Gastrocnemius medialis (tissue), 4 donors: ENCODE data around the gene DDX4. TPM values are rescaled to one million over a fixed set of nuclear protein-coding genes. Genes with fewer than 3 reads are reported as not detected.
"Not testable (repeated sequence)": the region's sequence is repeated elsewhere in the genome, so short reads cannot be mapped to it uniquely, and the experiment has no call there.

ENCODE experiments used
- ATAC-seq, 2 donors: fragments of 150-250 bp; one replicate each; pipeline ENCODE4 v1.9.1; 2016
- DNase-seq, 2 donors: peaks; one replicate each; pipeline ENCODE4 v3.0.0-alpha.2; 2019
- H3K27ac ChIP-seq, 4 donors: fragments of 200-600 bp; sonication (generic); 1 replicate in 1 of 4; 2 replicates in 3 of 4; pipeline ENCODE4 v1.5.1; 2016 to 2018; ENCODE audit warnings: mild to moderate bottlenecking in 2 of 4, moderate library complexity in 1 of 4
- H3K27me3 ChIP-seq, 3 donors: fragments of 200-600 bp; sonication (generic) in 2 of 3; 1 replicate in 1 of 3; 2 replicates in 2 of 3; pipeline versions ENCODE4 v1.5.1 to v1.6.0; 2016 to 2019; ENCODE audit warnings: mild to moderate bottlenecking in 1 of 3, moderate library complexity in 1 of 3
- H3K36me3 ChIP-seq, 2 donors: fragments of 200-600 bp; sonication (generic) in 1 of 2; one replicate each; pipeline ENCODE4 v1.5.1; 2017 to 2018
- H3K4me1 ChIP-seq, 2 donors: fragments of 200-600 bp; sonication (generic) in 1 of 2; one replicate each; pipeline ENCODE4 v1.5.1; 2016 to 2017; ENCODE audit warnings: mild to moderate bottlenecking in 2 of 2
- H3K4me3 ChIP-seq, 4 donors: fragments of 200-600 bp; sonication (generic) in 3 of 4; 1 replicate in 1 of 4; 2 replicates in 3 of 4; pipeline ENCODE4 v1.5.1; 2016 to 2019; ENCODE audit warnings: mild to moderate bottlenecking in 2 of 4
- H3K9me3 ChIP-seq, 3 donors: fragments of 200-600 bp; sonication (generic) in 2 of 3; 1 replicate in 1 of 3; 2 replicates in 2 of 3; pipeline ENCODE4 v1.5.1; 2016 to 2019
- POLR2A ChIP-seq, 2 donors: fragments of 450-650 bp; IDR thresholded peaks; one replicate each; pipeline ENCODE4 v1.6.1; 2017; ENCODE audit warnings: antibody characterized with exemption in 2 of 2, mild to moderate bottlenecking in 2 of 2, moderate library complexity in 2 of 2
- in situ Hi-C, 4 donors: fragments of 200-750 bp; cut with MboI; loops; one replicate each; pipeline versions ENCODE4 v1.15.0 to v1.8.0; 2017; ENCODE audit warnings: low sequenced_read_pairs in 4 of 4
- intact Hi-C: fragments of 100-400 bp; cut with DNase I; formaldehyde crosslinking; loops from one replicate; pipeline ENCODE4 v1.15.1; 2023; ENCODE audit warnings: low total_unique reads
- total RNA-seq, 4 donors: library from RNA; depleted of rRNA; stranded (reverse); fragments of >200 nt; gene quantifications; one replicate each; pipeline versions ENCODE4 v1.1.0 to v1.2.3, GENCODE V29; 2016
- TF ChIP-seq, protein P1 (sequence below), 5 experiments: fragments of 450-650 bp in 3 of 5; fragments of 200-600 bp in 2 of 5; sonication (generic) in 2 of 5; IDR thresholded peaks in 4 of 5; conservative IDR thresholded peaks in 1 of 5; 1 replicate in 4 of 5; 2 replicates in 1 of 5; pipeline ENCODE4 v1.5.1; 2016 to 2019; ENCODE audit warnings: antibody characterized with exemption in 5 of 5, mild to moderate bottlenecking in 3 of 5, moderate library complexity in 3 of 5

The DDX4 gene
- total RNA-seq, 4 donors from 2014 or later, result not detected

DNA sequence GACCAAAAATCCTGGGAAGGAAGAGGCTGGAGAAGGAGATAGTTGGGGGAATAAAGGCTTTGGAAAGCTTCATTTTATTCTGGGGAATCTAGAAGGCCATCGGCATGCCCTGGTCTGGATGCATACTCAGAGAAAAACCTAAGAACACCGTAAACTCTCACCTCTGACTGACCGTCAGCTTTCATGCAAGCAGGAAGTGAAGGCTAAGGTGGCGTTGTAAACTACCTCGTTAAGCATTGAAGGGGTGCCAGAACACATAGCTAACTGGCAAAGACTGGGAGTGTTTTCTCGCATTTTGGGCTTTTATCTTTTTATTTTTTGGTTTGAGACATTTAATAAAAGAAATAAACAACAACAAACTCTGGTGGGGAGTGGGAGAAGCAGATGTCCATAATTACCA, 23.1 kb upstream of the DDX4 start:
- no peaks in the 10 kb centered on the region for H3K36me3 ChIP-seq
- H3K27me3 ChIP-seq, result no peaks in the 10 kb centered on the region
- DNase-seq (no peak), ATAC-seq (no peak)
- intact Hi-C loops, result no loop called here
- no peak overlapping the region for H3K4me3 ChIP-seq
- TF ChIP-seq, protein P1, sequence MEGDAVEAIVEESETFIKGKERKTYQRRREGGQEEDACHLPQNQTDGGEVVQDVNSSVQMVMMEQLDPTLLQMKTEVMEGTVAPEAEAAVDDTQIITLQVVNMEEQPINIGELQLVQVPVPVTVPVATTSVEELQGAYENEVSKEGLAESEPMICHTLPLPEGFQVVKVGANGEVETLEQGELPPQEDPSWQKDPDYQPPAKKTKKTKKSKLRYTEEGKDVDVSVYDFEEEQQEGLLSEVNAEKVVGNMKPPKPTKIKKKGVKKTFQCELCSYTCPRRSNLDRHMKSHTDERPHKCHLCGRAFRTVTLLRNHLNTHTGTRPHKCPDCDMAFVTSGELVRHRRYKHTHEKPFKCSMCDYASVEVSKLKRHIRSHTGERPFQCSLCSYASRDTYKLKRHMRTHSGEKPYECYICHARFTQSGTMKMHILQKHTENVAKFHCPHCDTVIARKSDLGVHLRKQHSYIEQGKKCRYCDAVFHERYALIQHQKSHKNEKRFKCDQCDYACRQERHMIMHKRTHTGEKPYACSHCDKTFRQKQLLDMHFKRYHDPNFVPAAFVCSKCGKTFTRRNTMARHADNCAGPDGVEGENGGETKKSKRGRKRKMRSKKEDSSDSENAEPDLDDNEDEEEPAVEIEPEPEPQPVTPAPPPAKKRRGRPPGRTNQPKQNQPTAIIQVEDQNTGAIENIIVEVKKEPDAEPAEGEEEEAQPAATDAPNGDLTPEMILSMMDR (IDR thresholded peaks at IDR 0.05 in 4 of 5, conservative IDR thresholded peaks at IDR 0.05 in 1 of 5), result no peak
- no peak for TF ChIP-seq POLR2A (IDR thresholded peaks at IDR 0.05)
- no peaks in the 10 kb centered on the region for H3K9me3 ChIP-seq
- in situ Hi-C loops, result loop anchor here in 1 of 4 donors (25.0 kb wide), 1 partner anchor 552 kb away; the partner anchor contains the start of genes CDC20B and GPX8
- H3K4me1 ChIP-seq, result peaks cover 5 to 8% of the 10 kb centered on the region in 2 donors
- H3K27ac ChIP-seq, result no peak overlapping the region

DNA sequence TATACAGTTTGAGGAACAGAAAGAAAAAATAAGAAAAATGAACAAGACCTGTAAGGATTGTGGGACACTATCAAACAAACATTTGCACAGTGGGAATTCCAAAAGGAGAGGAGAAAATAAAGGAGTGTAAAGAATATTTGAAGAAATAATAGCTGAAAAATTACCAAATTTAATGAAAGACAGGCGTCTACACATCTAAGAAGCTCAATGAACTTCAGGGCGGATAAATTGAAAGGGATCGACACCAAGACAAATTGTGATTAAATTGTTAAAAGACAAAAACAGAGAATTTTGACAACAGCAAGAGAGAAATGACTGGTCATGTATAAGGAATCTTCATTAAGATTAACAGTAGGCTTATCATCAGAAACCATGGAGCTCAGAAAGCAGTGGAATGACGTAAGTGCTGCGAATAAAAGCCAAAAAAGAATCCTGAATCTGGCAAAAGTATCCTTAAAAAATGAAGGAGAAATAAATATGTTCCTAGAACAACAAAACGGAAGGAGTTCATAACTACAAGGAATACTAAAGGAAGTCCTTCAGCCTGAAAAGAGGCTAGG, 22.3 kb upstream of the DDX4 start:
- intact Hi-C loops (no loop called here), in situ Hi-C loops (loop anchor here in 1 of 4 donors (25.0 kb wide), 1 partner anchor 553 kb away; the partner anchor contains the start of genes CDC20B and GPX8)
- Histone ChIP-seq H3K27me3 (no peaks in the 10 kb centered on the region), H3K36me3 (no peaks in the 10 kb centered on the region), H3K27ac (no peak overlapping the region), H3K4me1 (peaks cover 5 to 8% of the 10 kb centered on the region in 2 donors), H3K4me3 (no peak overlapping the region), H3K9me3 (no peaks in the 10 kb centered on the region)
- TF ChIP-seq, protein P1 (IDR thresholded peaks at IDR 0.05 in 4 of 5, conservative IDR thresholded peaks at IDR 0.05 in 1 of 5), result no peak
- TF ChIP-seq POLR2A (IDR thresholded peaks at IDR 0.05), result no peak
- ATAC-seq (no peak), DNase-seq (no peak)

DNA sequence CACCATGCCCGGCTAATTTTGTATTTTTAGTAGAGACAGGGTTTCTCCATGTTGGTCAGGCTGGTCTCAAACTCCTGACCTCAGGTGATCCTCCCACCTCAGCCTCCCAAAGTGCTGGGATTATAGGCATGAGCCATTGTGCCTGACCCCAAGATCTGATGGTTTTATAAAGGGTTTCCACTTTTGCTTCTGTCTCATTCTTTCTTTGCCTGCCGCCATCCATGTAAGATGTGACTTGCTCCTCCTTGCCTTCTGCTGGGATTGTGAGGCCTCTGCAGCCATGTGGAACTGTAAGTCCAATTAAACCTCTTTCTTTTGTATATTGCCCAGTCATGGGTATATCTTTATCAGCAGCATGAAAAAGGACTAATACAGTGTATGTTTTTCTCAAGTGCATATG, 18.8 kb upstream of the DDX4 start:
- H3K27me3 ChIP-seq, H3K9me3 ChIP-seq, intact Hi-C loops, H3K4me3 ChIP-seq, H3K36me3 ChIP-seq, H3K27ac ChIP-seq, H3K4me1 ChIP-seq, ATAC-seq, DNase-seq: not testable (repeated sequence)
- in situ Hi-C loops, result loop anchor here in 1 of 4 donors (25.0 kb wide), 1 partner anchor 557 kb away; the partner anchor contains the start of genes CDC20B and GPX8

DNA sequence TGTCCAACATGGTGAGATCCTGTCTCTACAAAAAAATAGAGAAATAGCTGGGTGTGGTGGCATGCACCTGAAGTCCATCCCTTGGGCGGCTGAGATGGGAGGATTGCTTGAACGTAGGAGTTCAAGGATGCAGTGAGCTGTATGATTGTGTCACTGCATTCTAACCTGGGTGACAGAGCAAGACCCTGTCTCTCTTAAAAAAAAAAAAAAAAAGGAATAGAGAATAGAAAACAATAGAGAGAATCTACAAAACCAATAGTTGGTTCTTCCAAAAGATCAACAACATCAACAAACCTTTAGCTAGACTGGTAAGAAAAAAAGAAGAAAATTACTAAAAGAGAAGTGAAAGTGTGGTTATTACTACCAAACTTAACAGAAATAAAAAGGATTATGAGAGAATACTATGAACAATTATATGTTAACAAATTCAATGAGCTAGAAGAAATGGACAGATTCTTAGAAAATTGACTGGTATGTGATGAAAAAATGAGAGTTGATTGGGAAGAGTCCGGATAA, 17.6 kb upstream of the DDX4 start:
- Histone ChIP-seq H3K36me3 (no peaks in the 10 kb centered on the region), H3K9me3 (no peaks in the 10 kb centered on the region), H3K27me3 (no peaks in the 10 kb centered on the region), H3K4me3 (no peak overlapping the region), H3K27ac (no peak overlapping the region), H3K4me1 (no peaks in the 10 kb centered on the region)
- in situ Hi-C loops, result loop anchor here in 1 of 4 donors (25.0 kb wide), 1 partner anchor 558 kb away; the partner anchor contains the start of genes CDC20B and GPX8
- ATAC-seq, result no peak
- intact Hi-C loops, result no loop called here
- no peak for TF ChIP-seq POLR2A (IDR thresholded peaks at IDR 0.05)
- no peak for DNase-seq

DNA sequence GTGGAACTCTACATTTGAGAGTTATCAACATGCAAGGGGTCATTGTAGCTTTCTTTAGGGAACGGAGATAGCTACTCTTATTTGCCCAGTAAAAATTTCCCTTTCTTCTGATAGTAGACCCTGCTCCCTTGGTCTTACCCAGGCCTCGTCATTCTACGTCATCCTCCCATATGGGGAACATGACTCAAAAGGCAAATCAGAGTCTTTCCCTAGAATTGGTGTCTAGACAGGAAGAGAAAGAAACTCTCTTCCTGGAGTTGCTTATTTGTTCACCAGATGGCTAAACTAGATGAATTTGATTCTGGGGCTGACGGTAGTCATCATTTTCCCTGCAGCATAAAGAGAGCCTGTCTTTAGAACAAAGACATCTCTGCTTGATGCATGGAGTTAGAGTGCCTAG, 13.6 kb upstream of the DDX4 start:
- no peak overlapping the region for H3K27ac ChIP-seq
- no peak overlapping the region for H3K4me3 ChIP-seq
- TF ChIP-seq, protein P1 (IDR thresholded peaks at IDR 0.05 in 4 of 5, conservative IDR thresholded peaks at IDR 0.05 in 1 of 5), result no peak
- no peak for TF ChIP-seq POLR2A (IDR thresholded peaks at IDR 0.05)
- no peaks in the 10 kb centered on the region for H3K27me3 ChIP-seq
- no peaks in the 10 kb centered on the region for H3K4me1 ChIP-seq
- DNase-seq, result no peak
- intact Hi-C loops, result no loop called here
- in situ Hi-C loops, result loop anchor here in 1 of 4 donors (25.0 kb wide), 1 partner anchor 562 kb away; the partner anchor contains the start of genes CDC20B and GPX8
- no peaks in the 10 kb centered on the region for H3K36me3 ChIP-seq
- H3K9me3 ChIP-seq, result no peaks in the 10 kb centered on the region
- no peak for ATAC-seq
